VCaP (cell line): Measurements from ENCODE around the gene ADAMTS9.

Source experiments
- H3K27ac ChIP-seq: fragments of 450-650 bp; 2 replicates; pipeline ENCODE4 v1.5.1; 2017
- TF ChIP-seq, protein P1 (sequence below): fragments of 450-650 bp; conservative IDR thresholded peaks from 2 replicates; pipeline ENCODE4 v1.5.1; 2017; ENCODE audit warnings: mild to moderate bottlenecking, moderate library complexity

The ADAMTS9 gene

DNA sequence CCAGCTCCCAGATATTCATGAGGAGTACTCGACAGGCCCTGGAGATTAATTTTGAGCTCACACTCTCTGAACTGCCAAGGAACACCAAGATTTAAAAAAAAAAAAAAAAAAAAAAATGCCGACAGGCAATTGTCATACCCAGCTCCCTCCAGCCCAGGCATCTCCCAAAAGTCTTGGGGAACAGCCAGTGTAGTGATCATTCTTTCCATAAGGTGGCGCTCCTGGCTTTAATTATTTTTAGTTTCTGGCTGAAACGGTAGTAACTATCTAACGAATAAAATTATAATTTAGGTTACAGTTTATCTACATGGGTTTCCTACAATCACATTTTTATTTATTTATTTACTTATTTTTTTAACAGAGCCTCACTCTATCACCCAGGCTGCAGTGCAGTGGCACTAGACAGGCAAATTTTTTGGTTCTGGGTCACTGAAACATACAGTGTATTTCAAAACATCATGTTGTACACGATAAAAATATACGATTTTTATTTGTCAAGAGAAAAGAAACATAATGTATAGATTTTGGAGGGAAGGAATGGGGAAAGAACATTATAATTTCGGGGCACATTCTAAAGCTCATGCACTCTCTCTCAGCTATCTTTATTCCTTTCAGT lies 157.3 kb downstream of the ADAMTS9 start:
- TF ChIP-seq, protein P1, sequence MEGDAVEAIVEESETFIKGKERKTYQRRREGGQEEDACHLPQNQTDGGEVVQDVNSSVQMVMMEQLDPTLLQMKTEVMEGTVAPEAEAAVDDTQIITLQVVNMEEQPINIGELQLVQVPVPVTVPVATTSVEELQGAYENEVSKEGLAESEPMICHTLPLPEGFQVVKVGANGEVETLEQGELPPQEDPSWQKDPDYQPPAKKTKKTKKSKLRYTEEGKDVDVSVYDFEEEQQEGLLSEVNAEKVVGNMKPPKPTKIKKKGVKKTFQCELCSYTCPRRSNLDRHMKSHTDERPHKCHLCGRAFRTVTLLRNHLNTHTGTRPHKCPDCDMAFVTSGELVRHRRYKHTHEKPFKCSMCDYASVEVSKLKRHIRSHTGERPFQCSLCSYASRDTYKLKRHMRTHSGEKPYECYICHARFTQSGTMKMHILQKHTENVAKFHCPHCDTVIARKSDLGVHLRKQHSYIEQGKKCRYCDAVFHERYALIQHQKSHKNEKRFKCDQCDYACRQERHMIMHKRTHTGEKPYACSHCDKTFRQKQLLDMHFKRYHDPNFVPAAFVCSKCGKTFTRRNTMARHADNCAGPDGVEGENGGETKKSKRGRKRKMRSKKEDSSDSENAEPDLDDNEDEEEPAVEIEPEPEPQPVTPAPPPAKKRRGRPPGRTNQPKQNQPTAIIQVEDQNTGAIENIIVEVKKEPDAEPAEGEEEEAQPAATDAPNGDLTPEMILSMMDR: peak; percentile 88
- no peak overlapping the region for H3K27ac ChIP-seq

DNA sequence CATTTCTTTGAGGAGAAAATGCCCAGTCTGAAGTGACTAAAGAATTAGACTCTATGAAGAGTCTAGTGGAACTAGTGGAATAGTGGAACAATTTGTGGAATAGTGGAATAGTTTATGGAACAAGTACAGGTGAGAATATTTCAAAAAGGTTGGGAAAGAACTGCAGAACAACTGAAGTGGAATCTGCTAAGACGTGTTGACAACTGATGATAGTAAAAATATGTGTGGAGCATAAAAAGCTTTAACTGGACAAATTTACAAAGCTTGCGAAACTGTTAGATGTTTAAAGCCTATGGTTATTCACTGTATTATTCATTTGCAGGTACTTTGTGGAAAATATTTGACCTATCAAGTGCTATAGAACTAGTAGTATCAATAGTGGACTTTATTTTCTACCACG lies 164.5 kb downstream of the ADAMTS9 start:
- TF ChIP-seq, protein P1: no peak
- no peak overlapping the region for H3K27ac ChIP-seq

DNA sequence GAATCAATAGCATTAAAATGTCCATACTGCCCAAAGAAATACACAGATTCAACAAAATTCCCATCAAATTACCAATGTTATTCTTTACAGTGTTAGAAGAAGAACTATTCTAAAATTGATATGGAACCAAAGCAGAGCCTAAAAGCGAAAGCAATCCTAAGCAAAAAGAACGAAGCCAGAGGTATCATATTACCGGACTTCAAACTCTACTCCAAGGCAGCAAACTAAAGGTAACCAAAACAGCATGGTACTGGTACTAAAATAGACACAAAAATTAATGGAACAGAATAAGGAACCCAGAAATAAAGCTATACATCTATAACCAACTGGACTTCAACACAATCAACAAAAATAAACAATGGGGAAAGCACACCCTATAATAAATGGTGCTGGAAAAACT lies 167.5 kb downstream of the ADAMTS9 start:
- H3K27ac ChIP-seq: no peak overlapping the region
- TF ChIP-seq, protein P1: no peak

DNA sequence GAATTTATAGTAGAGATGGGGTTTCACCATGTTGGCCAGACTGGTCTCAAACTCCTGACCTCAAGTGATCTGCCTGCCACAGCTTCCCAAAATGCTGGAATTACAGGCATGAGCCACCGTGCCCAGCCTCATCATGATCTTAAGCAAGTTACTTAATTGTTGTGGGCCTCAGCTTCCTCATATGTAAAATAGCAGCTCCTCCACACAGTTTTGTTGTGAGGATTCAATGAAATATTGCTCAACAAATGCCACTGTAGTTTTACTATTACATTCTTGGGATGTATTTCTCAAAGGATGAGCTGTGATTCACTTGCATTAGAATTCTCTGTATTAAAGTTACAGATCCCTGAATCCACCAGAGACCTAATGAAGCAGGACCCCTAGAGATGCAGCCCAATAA lies 168.8 kb downstream of the ADAMTS9 start:
- TF ChIP-seq, protein P1: no peak
- no peak overlapping the region for H3K27ac ChIP-seq

DNA sequence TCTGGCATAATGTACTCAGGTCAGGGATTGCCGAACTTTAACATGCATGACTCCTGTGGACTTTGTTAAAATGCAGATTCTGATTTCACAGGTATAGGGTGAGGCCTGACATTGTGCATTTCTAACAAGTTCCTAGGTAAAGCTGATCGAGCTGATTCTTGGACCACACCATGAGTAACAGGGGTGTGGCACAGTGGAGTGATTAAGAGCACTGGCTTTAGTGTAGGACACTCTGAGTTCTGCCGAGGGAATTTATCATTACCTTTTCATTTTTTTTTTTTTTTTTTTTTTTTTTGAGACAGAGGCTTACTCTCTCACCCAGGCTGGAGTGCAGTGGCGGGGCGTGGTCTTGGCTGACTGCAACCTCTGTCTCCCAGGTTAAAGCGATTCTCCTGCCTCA lies 169.3 kb downstream of the ADAMTS9 start:
- no peak overlapping the region for H3K27ac ChIP-seq
- TF ChIP-seq, protein P1: no peak

DNA sequence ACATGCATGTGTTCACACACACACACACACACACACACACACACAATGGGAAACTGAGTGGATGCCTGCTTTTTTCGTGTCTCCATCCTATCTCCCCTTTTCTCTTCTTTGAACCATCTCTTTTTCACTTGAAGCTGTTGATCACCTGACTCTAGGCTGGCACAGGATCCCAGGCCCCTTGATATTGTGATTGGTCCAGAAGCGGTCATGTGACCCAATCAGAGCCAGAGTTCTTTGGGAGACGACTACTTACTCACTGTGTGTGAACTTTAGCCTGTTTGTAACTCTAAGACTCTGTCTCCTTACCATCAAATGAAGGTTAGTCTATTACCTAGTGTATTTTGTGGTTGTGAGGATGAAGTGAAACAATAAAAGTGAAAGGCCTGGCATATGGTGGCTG lies 172.9 kb downstream of the ADAMTS9 start:
- TF ChIP-seq, protein P1: no peak
- H3K27ac ChIP-seq: no peak overlapping the region

DNA sequence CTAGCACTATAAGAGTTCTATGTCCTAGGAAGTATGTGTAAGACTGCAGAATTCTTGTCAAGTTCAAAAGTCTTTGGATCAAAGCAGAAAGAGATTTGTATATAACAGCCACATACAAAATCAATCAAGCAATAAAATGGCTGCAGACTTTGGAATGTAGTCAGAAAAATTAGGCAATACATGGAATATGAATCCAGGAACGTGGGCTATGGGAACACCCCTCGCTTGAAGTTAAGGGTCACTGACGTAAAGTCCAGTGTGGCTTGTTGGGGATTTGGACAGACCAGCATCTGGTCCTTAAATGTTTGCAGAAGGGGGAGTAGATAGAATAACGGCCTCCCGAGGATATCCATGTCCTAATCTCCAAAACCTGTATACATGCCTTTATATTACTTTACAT lies 178.6 kb downstream of the ADAMTS9 start:
- TF ChIP-seq, protein P1: no peak
- H3K27ac ChIP-seq: no peak overlapping the region
